ENCODE data around the gene NUCB1.
"Not testable (repeated sequence)": the region's sequence is repeated elsewhere in the genome, so short reads cannot be mapped to it uniquely, and the experiment has no call there.

The NUCB1 gene

GRCh38 chr19:48874303-48875135, 25.6 kb upstream of the NUCB1 start:
- peak in 1 of 2 experiments; percentile 21 for DNase-seq

GRCh38 chr19:48876043-48876981, 23.8 kb upstream of the NUCB1 start:
- DNase-seq = not testable (repeated sequence)

GRCh38 chr19:48877855-48878195, 22.3 kb upstream of the NUCB1 start:
- DNase-seq = no peak

DNA sequence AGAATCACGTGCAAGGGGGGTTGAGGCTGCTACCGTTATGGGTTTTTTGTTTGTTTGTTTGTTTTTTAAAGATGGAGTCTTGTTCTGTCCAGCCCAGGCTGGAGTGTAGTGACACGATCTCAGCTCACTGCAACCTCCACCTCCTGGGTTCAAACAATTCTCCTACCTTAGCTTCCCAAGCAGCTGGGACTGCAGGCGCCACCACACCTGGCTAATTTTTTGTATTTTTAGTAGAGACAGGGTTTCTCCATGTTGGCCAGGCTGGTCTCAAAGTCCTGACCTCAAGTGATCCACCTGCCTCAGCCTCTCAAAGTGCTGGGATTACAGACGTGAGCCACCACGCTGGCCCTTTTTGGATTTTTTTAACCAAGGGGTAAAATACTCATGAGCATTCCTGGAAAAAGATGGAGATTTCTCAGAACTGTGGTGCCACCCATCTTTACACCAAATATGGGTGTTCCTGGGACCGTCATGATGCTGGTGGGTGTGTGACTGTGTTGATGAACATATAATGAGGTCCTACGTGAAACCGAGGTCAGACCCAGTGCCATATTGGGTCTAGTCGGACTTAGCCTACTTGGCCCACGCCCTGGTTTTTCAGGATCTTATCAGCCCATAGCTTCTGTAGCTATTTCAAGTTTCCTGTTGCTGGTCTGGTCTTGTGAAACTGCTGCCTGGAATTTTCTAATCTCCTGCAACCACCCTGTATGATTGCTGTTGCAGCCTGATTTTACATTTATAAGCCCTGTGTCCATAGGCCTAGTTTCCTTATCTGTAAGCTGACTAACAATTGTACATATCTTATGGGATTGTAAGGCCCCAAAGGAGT, 21.7 kb upstream of the NUCB1 start:
- DNase-seq = no peak

DNA sequence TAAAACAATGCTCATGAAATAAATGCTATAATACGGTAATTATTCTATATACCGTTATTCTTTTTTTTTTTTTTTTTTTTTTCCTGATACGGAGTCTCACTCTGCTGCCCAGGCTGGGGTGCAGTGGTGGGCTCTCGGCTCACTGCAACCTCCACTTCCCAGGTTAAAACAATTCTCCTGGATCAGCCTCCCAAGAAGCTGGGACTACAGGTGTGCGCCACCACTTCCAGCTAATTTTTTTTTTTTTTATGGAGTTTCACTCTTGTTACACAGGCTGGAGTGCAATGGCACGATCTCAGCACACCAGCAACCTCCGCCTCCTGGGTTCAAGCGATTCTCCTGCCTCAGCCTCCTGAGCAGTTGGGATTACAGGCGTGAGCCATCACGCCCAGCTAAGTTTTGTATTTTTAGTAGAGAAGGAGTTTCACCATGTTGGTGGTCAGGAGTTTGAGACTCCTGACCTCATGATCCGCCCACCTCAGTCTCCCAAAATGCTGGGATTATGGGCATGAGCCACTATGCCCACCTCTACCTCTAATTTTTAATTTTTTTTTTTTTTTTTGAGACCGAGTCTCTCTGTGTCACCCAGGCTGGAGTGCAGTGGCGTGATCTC, 21.0 kb upstream of the NUCB1 start:
- no peak for DNase-seq

GRCh38 chr19:48879696-48880095, 20.4 kb upstream of the NUCB1 start:
- not testable (repeated sequence) for DNase-seq

GRCh38 chr19:48881741-48882657, 18.1 kb upstream of the NUCB1 start:
- DNase-seq = peak; percentile 29 to 40

DNA sequence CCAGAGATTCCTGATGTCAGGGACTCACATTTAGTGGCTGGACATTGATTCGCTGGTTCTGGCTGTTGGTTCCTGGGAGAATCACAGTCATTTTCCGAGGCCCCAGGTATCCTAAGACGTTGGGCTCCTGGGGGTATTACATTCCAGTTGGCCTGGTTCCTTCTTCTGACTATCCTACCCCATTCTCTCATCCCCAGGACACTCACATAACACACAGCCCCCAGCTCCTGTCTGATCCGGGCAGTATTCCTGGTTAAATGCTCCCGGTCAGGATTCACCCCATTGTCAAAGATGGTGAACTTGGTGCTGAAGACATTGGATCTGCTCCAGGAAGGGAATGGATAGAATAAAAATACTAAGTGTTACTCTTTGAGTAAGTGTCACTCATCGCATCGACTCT, 16.4 kb upstream of the NUCB1 start:
- no peak for DNase-seq

- DNase-seq = no peak
Measured at GRCh38 chr19:48887861-48888612, 12.1 kb upstream of the NUCB1 start.

- not testable (repeated sequence) for DNase-seq
Measured at GRCh38 chr19:48889496-48889895, 10.6 kb upstream of the NUCB1 start.

DNA sequence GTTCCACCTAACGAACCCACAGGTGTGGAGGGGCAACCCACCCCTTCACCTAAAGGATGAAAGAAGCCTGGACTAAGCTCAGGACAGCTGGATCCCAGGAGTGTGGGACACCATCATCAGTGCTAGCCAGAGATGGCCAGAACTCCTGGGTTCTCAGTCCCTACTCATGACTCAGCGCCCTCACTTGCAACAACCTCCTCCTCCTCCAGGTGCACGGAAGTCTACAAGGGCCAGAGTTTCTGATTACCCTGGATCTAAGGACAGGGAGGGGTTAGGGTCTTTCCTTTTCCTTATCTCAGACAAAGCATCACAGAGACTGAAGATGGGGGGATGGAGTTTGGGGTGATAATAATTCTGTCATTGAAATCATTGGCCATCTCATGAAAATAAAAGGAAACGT, 9.6 kb upstream of the NUCB1 start:
- DNase-seq = no peak

GRCh38 chr19:48895226-48895625, 4.9 kb upstream of the NUCB1 start:
- DNase-seq = no peak

- no peak for DNase-seq
Measured at GRCh38 chr19:48896191-48896720, 3.9 kb upstream of the NUCB1 start.

- no peak for DNase-seq
Measured at GRCh38 chr19:48897181-48897580, 2.9 kb upstream of the NUCB1 start.

- not testable (repeated sequence) for DNase-seq
Measured at GRCh38 chr19:48899386-48899749, 744 bp upstream of the NUCB1 start.

GRCh38 chr19:48900477-48901406, 630 bp downstream of the NUCB1 start:
- DNase-seq = peak; percentile 44 to 73

- not testable (repeated sequence) for DNase-seq
Measured at GRCh38 chr19:48902291-48902690, 2.2 kb downstream of the NUCB1 start.

GRCh38 chr19:48903788-48904187, 3.7 kb downstream of the NUCB1 start:
- DNase-seq = not testable (repeated sequence)

GRCh38 chr19:48905664-48906063, 5.6 kb downstream of the NUCB1 start:
- no peak for DNase-seq

Data from Kasumi-1 (cell line).